T-helper 2 cell treated with Interferon-gamma antibody and Interleukin-4, amounts not matched to agents 5 μg/mL and 100 μg/mL, for 36 hours (primary cell): Measurements from ENCODE around the gene MGST3.
"Not testable (repeated sequence)": the region's sequence is repeated elsewhere in the genome, so short reads cannot be mapped to it uniquely, and the experiment has no call there.

Experiments
- DNase-seq: peaks from one replicate; pipeline ENCODE4 v3.0.0; 2021; ENCODE audit warnings: low spot score
- H3K27ac Mint-ChIP-seq: one replicate; pipeline ENCODE4 v1.8.0; 2021; ENCODE audit warnings: mild to moderate bottlenecking, mixed read lengths
- H3K27me3 Mint-ChIP-seq: one replicate; pipeline ENCODE4 v1.8.0; 2021; ENCODE audit warnings: low read depth, mixed read lengths
- H3K36me3 Mint-ChIP-seq: one replicate; pipeline ENCODE4 v1.8.0; 2021; ENCODE audit warnings: low read depth, mixed read lengths
- H3K4me1 Mint-ChIP-seq: one replicate; pipeline ENCODE4 v1.8.0; 2021; ENCODE audit warnings: low read depth, mixed read lengths
- H3K4me3 Mint-ChIP-seq: one replicate; pipeline ENCODE4 v1.8.0; 2022; ENCODE audit warnings: mild to moderate bottlenecking, moderate library complexity, mixed read lengths
- H3K9me3 Mint-ChIP-seq: one replicate; pipeline ENCODE4 v1.8.0; 2021; ENCODE audit warnings: mixed read lengths

Gene MGST3

GRCh38 chr1:165630629-165631341 is at the start of gene MGST3:
TSS of gene MGST3 (plus strand) at chr1:165631234. CDS start at chr1:165649848, 18,614 bp downstream.
- Mint-ChIP-seq H3K36me3 (peaks cover 1% of the 10 kb centered on the region), H3K27ac (no peak within 1 kb of the TSS), H3K27me3 (no peaks in the 10 kb centered on the region), H3K4me1 (peaks cover 24% of the 10 kb centered on the region), H3K9me3 (no peaks in the 10 kb centered on the region), H3K4me3 (no peak within 1 kb of the TSS)
- DNase-seq, result peak; percentile 98

DNA sequence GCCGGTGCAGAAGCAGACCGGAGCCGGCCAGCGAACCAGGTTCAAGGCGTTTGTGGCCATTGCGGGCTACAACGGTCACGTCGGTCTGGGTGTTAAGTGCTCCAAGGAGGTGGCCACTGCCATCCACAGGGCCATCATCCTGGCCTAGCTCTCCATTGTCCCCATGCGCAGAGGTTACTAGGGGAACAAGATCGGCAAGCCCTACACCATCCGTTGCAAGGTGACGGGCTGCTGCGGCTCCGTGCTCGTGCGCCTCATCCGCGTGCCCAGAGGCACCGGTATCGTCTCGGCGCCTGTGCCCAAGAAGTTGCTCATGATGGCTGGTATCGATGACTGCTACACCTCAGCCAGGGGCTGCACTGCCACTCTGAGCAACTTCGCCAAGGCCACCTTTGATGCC is 49.1 kb upstream of the MGST3 start:
- Mint-ChIP-seq H3K9me3 (no peaks in the 10 kb centered on the region), H3K36me3 (no peaks in the 10 kb centered on the region), H3K27ac (no peak overlapping the region), H3K27me3 (peaks cover 32% of the 10 kb centered on the region), H3K4me1 (no peaks in the 10 kb centered on the region), H3K4me3 (no peak overlapping the region)
- DNase-seq, result no peak

GRCh38 chr1:165586398-165586797 is 44.6 kb upstream of the MGST3 start:
- Mint-ChIP-seq H3K4me1 (no peaks in the 10 kb centered on the region), H3K9me3 (no peaks in the 10 kb centered on the region), H3K27me3 (peaks cover 54% of the 10 kb centered on the region), H3K4me3 (no peak overlapping the region), H3K36me3 (no peaks in the 10 kb centered on the region), H3K27ac (no peak overlapping the region)
- DNase-seq, result no peak

- H3K36me3 Mint-ChIP-seq, H3K27ac Mint-ChIP-seq, H3K9me3 Mint-ChIP-seq, H3K4me1 Mint-ChIP-seq, H3K4me3 Mint-ChIP-seq, DNase-seq: not testable (repeated sequence)
- H3K27me3 Mint-ChIP-seq, result peaks cover 70% of the 10 kb centered on the region
Observed at GRCh38 chr1:165591391-165591790, 39.6 kb upstream of the MGST3 start.

DNA sequence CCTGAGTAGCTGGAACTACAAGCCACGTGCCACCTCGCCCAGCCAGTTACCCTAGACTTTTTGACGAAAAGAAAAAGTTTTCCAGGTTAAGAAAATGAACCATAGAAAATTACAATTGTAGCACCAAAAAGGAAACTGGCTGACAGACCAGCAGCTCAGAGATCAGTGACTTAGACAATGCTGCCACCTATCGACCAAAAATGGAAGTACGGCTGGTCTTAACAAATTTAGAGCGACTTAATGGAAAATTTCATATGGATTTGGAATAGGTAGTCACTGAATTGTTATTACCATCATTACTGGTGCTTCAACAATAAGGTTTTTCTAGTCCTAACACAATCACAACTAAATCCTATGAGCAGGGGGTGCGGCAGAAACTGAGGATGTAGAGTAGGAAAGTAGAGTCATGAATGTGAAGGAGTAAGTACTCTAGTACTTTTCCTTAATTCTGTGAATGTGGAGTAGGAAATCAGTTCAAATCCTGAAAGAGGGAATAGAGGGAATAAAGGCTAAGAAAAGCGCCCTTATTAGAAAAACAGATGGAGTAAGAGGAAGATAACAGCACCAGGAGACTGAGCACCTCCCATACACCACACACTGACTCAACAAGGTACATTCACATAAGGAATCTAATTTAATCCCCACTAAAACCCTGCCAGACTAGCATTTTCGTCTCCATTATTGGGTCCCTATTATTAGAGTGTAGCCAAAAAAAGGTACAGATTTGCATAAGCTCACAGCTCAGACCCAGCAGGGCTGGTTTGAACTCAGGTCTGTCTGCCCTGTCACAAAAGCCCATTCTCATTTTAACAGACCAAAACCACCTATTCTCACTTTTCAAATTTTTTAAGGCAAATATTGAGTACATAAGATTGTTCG is 37.9 kb upstream of the MGST3 start:
- peaks cover 74% of the 10 kb centered on the region for H3K27me3 Mint-ChIP-seq
- H3K36me3 Mint-ChIP-seq, result no peaks in the 10 kb centered on the region
- no peak overlapping the region for H3K4me3 Mint-ChIP-seq

GRCh38 chr1:165595246-165595938 is 35.6 kb upstream of the MGST3 start:
- Mint-ChIP-seq H3K27ac (no peak overlapping the region), H3K9me3 (no peaks in the 10 kb centered on the region), H3K27me3 (peaks cover 56% of the 10 kb centered on the region), H3K4me1 (peaks cover 26% of the 10 kb centered on the region), H3K4me3 (no peak overlapping the region), H3K36me3 (no peaks in the 10 kb centered on the region)
- no peak for DNase-seq

More for the DNA sequence above, 37.9 kb upstream of the MGST3 start:
- DNase-seq, result peak; percentile 57
- Mint-ChIP-seq H3K9me3 (no peaks in the 10 kb centered on the region), H3K27ac (no peak overlapping the region), H3K4me1 (peaks cover 16% of the 10 kb centered on the region)

- no peaks in the 10 kb centered on the region for H3K9me3 Mint-ChIP-seq
- peaks cover 39% of the 10 kb centered on the region for H3K27me3 Mint-ChIP-seq
- peak overlapping the region; percentile 95 for H3K27ac Mint-ChIP-seq
- H3K36me3 Mint-ChIP-seq, result no peaks in the 10 kb centered on the region
- H3K4me1 Mint-ChIP-seq, result peaks cover 27% of the 10 kb centered on the region
- DNase-seq, result peak; percentile 97
- H3K4me3 Mint-ChIP-seq, result peak overlapping the region; percentile 95
Observed at GRCh38 chr1:165597883-165598675, 33.0 kb upstream of the MGST3 start.

DNA sequence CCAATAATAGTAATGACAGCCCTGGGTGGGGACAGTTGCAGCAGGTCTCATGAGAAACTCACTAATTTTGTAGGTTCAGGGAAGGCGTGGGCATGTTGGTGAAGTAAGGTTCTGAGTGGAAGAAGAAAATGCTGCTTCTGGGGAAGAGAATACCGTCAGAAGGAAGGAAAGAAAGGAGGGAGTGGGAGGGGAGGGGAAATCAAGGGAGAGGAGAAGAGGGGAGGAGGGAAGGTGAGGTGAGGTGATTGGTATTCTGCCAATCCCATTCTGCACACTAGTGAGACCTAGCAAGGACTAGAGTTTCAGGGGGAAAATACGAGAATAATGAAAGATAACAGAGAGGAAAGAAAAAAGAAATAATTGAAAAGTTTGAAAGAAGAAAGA is 32.4 kb upstream of the MGST3 start:
- Mint-ChIP-seq H3K27me3 (peaks cover 33% of the 10 kb centered on the region), H3K4me3 (peak overlapping the region; percentile 95)

GRCh38 chr1:165600793-165601192 is 30.2 kb upstream of the MGST3 start:
- Mint-ChIP-seq H3K27me3 (peaks cover 19% of the 10 kb centered on the region), H3K4me3 (no peak overlapping the region), H3K4me1 (peaks cover 27% of the 10 kb centered on the region), H3K27ac (no peak overlapping the region), H3K9me3 (no peaks in the 10 kb centered on the region), H3K36me3 (no peaks in the 10 kb centered on the region)
- DNase-seq, result no peak

More for the DNA sequence above, 32.4 kb upstream of the MGST3 start:
- Mint-ChIP-seq H3K27ac (peak overlapping the region; percentile 95), H3K9me3 (no peaks in the 10 kb centered on the region), H3K4me1 (peaks cover 27% of the 10 kb centered on the region), H3K36me3 (no peaks in the 10 kb centered on the region)
- DNase-seq, result no peak

DNA sequence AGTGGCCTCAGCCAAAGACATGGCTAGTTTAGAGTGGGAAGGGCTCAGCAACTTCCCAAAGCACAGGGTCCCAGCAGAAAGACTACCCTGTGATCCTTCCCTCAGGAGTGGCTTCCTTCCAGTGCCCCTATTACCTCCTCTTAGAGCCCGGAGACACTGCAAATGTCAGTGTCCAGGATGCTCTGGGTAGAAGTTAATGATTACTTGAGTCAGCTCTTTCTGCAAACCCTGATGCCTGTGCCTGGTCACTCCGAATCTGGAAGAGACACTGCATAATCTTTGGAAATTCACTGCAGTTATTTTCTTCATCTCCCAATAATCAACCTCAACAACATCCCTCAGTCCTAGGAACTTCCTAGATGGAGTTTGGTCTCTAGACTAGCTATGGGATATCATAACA is 27.2 kb upstream of the MGST3 start:
- H3K36me3 Mint-ChIP-seq, result no peaks in the 10 kb centered on the region
- H3K9me3 Mint-ChIP-seq, result no peaks in the 10 kb centered on the region
- H3K27ac Mint-ChIP-seq, result no peak overlapping the region
- no peak for DNase-seq
- peaks cover 10% of the 10 kb centered on the region for H3K27me3 Mint-ChIP-seq
- no peak overlapping the region for H3K4me3 Mint-ChIP-seq
- H3K4me1 Mint-ChIP-seq, result peaks cover 11% of the 10 kb centered on the region

DNA sequence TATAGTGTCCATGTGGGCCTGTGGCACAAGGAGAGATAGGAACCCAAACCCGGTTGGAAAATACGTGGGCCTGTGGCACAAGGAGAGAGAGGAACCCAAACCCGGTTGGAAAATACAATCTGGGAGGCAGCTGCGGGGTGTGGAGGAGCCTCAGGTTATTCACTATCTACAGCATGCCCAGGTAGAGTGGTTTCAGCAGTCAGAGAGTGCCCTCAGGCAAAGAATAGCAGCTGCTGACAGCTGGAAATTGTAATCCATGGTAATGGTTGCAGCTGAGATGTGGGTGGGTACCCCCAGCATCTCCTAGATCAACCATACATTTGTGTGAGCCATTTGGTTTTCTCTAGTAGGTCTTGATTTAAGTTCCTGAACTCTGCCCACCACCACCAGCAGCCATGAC is 25.8 kb upstream of the MGST3 start:
- Mint-ChIP-seq H3K27ac (no peak overlapping the region), H3K36me3 (no peaks in the 10 kb centered on the region)
- DNase-seq, result no peak

DNA sequence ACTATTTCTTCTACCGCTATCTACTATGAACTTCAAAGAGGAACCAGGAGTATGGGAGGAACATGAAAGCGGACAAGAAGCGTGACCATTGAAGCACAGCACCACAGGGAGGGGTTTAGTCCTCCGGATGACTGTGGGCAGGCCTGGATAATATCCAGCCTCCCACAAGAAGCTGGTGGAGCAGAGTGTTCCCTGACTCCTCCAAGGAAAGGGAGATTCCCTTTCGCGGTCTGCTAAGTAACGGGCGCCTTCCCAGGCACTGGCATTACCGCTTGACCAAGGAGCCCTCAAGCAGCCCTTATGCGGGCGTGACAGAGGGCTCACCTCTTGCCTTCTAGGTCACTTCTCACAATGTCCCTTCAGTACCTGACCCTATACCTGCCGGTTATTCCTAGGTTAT is 24.4 kb upstream of the MGST3 start:
- H3K9me3 Mint-ChIP-seq, H3K27ac Mint-ChIP-seq, H3K36me3 Mint-ChIP-seq, H3K4me1 Mint-ChIP-seq, DNase-seq, H3K4me3 Mint-ChIP-seq: not testable (repeated sequence)
- peaks cover 15% of the 10 kb centered on the region for H3K27me3 Mint-ChIP-seq

More for the DNA sequence above, 25.8 kb upstream of the MGST3 start:
- H3K9me3 Mint-ChIP-seq, result no peaks in the 10 kb centered on the region
- no peak overlapping the region for H3K4me3 Mint-ChIP-seq
- peaks cover 8% of the 10 kb centered on the region for H3K4me1 Mint-ChIP-seq
- peaks cover 10% of the 10 kb centered on the region for H3K27me3 Mint-ChIP-seq

DNA sequence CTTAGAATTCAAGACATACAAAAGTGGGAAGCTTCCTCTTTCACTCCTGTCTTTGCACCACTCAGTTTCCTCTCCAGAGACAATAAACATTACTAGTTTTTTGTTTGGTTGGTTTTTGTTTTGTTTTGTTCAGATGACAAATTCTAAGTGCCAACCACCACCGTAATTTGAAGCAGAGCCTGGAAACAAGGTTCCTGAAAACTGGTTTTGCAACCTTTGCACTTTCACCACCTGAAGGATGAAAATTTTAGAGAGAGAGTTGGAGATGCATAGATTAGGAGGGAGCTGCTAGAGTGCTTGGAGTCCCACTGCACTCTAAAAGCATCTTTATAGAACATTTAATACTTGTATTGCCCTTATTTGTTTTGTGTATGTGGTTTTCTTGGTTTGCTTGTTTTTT is 20.2 kb upstream of the MGST3 start:
- peaks cover 3% of the 10 kb centered on the region for H3K9me3 Mint-ChIP-seq
- H3K27me3 Mint-ChIP-seq, result peaks cover 30% of the 10 kb centered on the region
- H3K4me1 Mint-ChIP-seq, result no peaks in the 10 kb centered on the region
- no peak for DNase-seq
- no peak overlapping the region for H3K4me3 Mint-ChIP-seq
- H3K27ac Mint-ChIP-seq, result no peak overlapping the region
- H3K36me3 Mint-ChIP-seq, result no peaks in the 10 kb centered on the region
